ENCODE data around the gene SMC5.

- no peak for TF ChIP-seq FOXM1 (IDR thresholded peaks at IDR 0.05; ENCODE audit: borderline replicate concordance, low read depth)
- no peak for TF ChIP-seq TAF1 (IDR thresholded peaks at IDR 0.05; ENCODE audit: low read depth)
- TF ChIP-seq CREB1 (IDR thresholded peaks at IDR 0.05; ENCODE audit: low read depth): no peak
- TF ChIP-seq USF1 (IDR thresholded peaks at IDR 0.05): no peak
- TF ChIP-seq TCF12 (IDR thresholded peaks at IDR 0.05; ENCODE audit: low read depth): no peak
These were observed 30.7 kb upstream of the SMC5 start for GRCh38 chr9:70228118-70228517.

Measured in Ishikawa (cell line).